Pancreas (tissue), 10 donors: ENCODE measurements around the gene COL6A5. TPM values are rescaled to one million over a fixed set of nuclear protein-coding genes. Genes with fewer than 3 reads are reported as not detected.
"Not testable (repeated sequence)": the region's sequence is repeated elsewhere in the genome, so short reads cannot be mapped to it uniquely, and the experiment has no call there.

Experiments used
- ATAC-seq, 4 donors: fragments of 200-7000 bp; cut with Tn5 transposase; one replicate each; pipeline versions ENCODE4 v1.8.0 to v1.9.1; 2020; ENCODE audit warnings: mild to moderate bottlenecking in 4 of 4, moderate library complexity in 4 of 4
- DNase-seq, 6 donors: peaks; one replicate each; pipeline ENCODE4 v3.0.0-alpha.2; 2020
- FAIRE-seq: peaks from 2 replicates; lab custom pipeline; 2012; peaks lifted over from hg19 to GRCh38; lab: Jason Lieb, UNC
- H3K27ac ChIP-seq, 4 donors: fragments of 200-600 bp; sonication (generic); 1 replicate in 3 of 4; 2 replicates in 1 of 4; pipeline versions ENCODE4 v1.5.0 to v1.8.0; 2020
- H3K27me3 ChIP-seq, 4 donors: fragments of 200-600 bp; one replicate each; pipeline ENCODE4 v1.8.0; 2021
- H3K36me3 ChIP-seq, 3 donors: fragments of 200-600 bp; sonication (generic) in 1 of 3; one replicate each; pipeline versions ENCODE4 v1.5.0 to v1.8.0; 2020 to 2021
- H3K4me1 ChIP-seq, 3 donors: fragments of 200-600 bp; one replicate each; pipeline ENCODE4 v1.8.0; 2021
- H3K4me3 ChIP-seq, 4 donors: fragments of 200-600 bp; sonication (generic) in 2 of 4; one replicate each; pipeline versions ENCODE4 v1.5.0 to v1.8.0; 2020 to 2021
- H3K9me3 ChIP-seq, 4 donors: fragments of 200-600 bp; one replicate each; pipeline ENCODE4 v1.8.0; 2021
- CTCF ChIP-seq, 4 donors: fragments of 200-600 bp; sonication (generic) in 3 of 4; IDR thresholded peaks; one replicate each; pipeline versions ENCODE4 v1.5.0 to v1.8.0; 2021; ENCODE audit warnings: antibody characterized with exemption in 4 of 4
- WGBS, 2 donors: extraction: QIAGEN DNeasy Blood & Tissue Kit; methylation state at CpG; one replicate each; pipeline ENCODE4 v1.1.7; 2013; 5-methylcytosine and 5-hydroxymethylcytosine counted together
- intact Hi-C, 3 donors: fragments of 100-400 bp; cut with DNase I; formaldehyde crosslinking; loops; one replicate each; pipeline versions ENCODE4 v1.11.1 to v1.14.2; 2022
- polyA plus RNA-seq, 2 donors: library from polyadenylated mRNA; stranded (reverse); fragments of 200-250 nt; gene quantifications; one replicate each; pipeline ENCODE4 v1.2.3, GENCODE V29; 2013
- total RNA-seq, 6 donors: library from RNA; stranded (reverse); fragmentation: NEBNext Ultra II Directional in 4 of 6; extraction: Animal tissue kit (Norgen Biotek cat#: 25700) in 4 of 6; gene quantifications; one replicate each; pipeline versions ENCODE4 v1.2.1 to v1.2.4, GENCODE V29; 2021 to 2023
- donor health status: healthy with polysubstance abuse.
- donor health status: DM: no; HTN: no; CAD: no; lungs with moderate emphysema.
- donor health status: DM: no; HTN: no; CAD: no.
- donor health status: control.
- donor health status: control.
- donor health status: Bipolar disorder and iron deficiency.
- donor health status: DM: yes; HTN: yes; CAD: no.
- donor health status: DM: no; HTN: no; CAD: no.
- donor health status: DM: no; HTN: no; CAD: no.
- donor health status: DM: yes; HTN: yes; CAD: no.

The COL6A5 gene
- total and polyA plus RNA-seq, 8 donors = 0.03 TPM; not detected in 7

GRCh38 chr3:130425484-130425883, 80.0 kb downstream of the COL6A5 start:
- no peak for DNase-seq
- Histone ChIP-seq H3K9me3 (no peaks in the 10 kb centered on the region), H3K4me1 (no peaks in the 10 kb centered on the region), H3K36me3 (no peaks in the 10 kb centered on the region), H3K4me3 (no peak overlapping the region), H3K27ac (no peak overlapping the region), H3K27me3 (no peaks in the 10 kb centered on the region)
- no peak for FAIRE-seq
- WGBS, 2 donors = 70 to 81% methylated on average over 1 of the region's 1 CpG
- intact Hi-C loops = no loop called here
- ATAC-seq = no peak
- TF ChIP-seq CTCF (IDR thresholded peaks at IDR 0.05) = no peak

- no peaks in the 10 kb centered on the region for H3K9me3 ChIP-seq
- H3K36me3 ChIP-seq = no peaks in the 10 kb centered on the region
- no peak for TF ChIP-seq CTCF (IDR thresholded peaks at IDR 0.05)
- ATAC-seq = no peak
- WGBS, 2 donors = 68 to 85% methylated on average over 5 of the region's 5 CpGs
- H3K4me1 ChIP-seq = no peaks in the 10 kb centered on the region
- intact Hi-C loops = no loop called here
- no peak for FAIRE-seq
- no peak overlapping the region for H3K27ac ChIP-seq
- no peaks in the 10 kb centered on the region for H3K27me3 ChIP-seq
- DNase-seq = no peak
- no peak overlapping the region for H3K4me3 ChIP-seq
Observed at GRCh38 chr3:130426206-130426605, 80.7 kb downstream of the COL6A5 start.

GRCh38 chr3:130428871-130429712, 83.6 kb downstream of the COL6A5 start:
- FAIRE-seq = no peak
- no peak for ATAC-seq
- Histone ChIP-seq H3K4me1 (no peaks in the 10 kb centered on the region), H3K36me3 (no peaks in the 10 kb centered on the region), H3K27ac (no peak overlapping the region), H3K4me3 (no peak overlapping the region), H3K9me3 (no peaks in the 10 kb centered on the region), H3K27me3 (no peaks in the 10 kb centered on the region)
- DNase-seq = no peak
- intact Hi-C loops = no loop called here
- 40 to 48% methylated on average over 5 of the region's 5 CpGs for WGBS, 2 donors
- no peak for TF ChIP-seq CTCF (IDR thresholded peaks at IDR 0.05)

GRCh38 chr3:130429713-130430023, 84.2 kb downstream of the COL6A5 start:
- Histone ChIP-seq H3K36me3 (no peaks in the 10 kb centered on the region), H3K27me3 (no peaks in the 10 kb centered on the region), H3K4me3 (no peak overlapping the region), H3K9me3 (no peaks in the 10 kb centered on the region), H3K27ac (no peak overlapping the region), H3K4me1 (no peaks in the 10 kb centered on the region)
- no peak for DNase-seq
- ATAC-seq = no peak
- intact Hi-C loops = no loop called here
- WGBS, 2 donors = 41 to 53% methylated on average over 2 of the region's 2 CpGs
- FAIRE-seq = no peak
- no peak for TF ChIP-seq CTCF (IDR thresholded peaks at IDR 0.05)

GRCh38 chr3:130430266-130430665, 84.8 kb downstream of the COL6A5 start:
- ATAC-seq (no peak), FAIRE-seq (no peak), DNase-seq (no peak)
- H3K4me3 ChIP-seq = no peak overlapping the region
- no peak for TF ChIP-seq CTCF (IDR thresholded peaks at IDR 0.05)
- no peak overlapping the region for H3K27ac ChIP-seq
- intact Hi-C loops = no loop called here
- no peaks in the 10 kb centered on the region for H3K4me1 ChIP-seq
- H3K9me3 ChIP-seq = no peaks in the 10 kb centered on the region
- no peaks in the 10 kb centered on the region for H3K27me3 ChIP-seq
- no peaks in the 10 kb centered on the region for H3K36me3 ChIP-seq

GRCh38 chr3:130432086-130432485, 86.6 kb downstream of the COL6A5 start:
- H3K9me3 ChIP-seq, intact Hi-C loops, H3K36me3 ChIP-seq, H3K27ac ChIP-seq, H3K4me1 ChIP-seq, FAIRE-seq, ATAC-seq, H3K27me3 ChIP-seq, H3K4me3 ChIP-seq, DNase-seq: not testable (repeated sequence)
- 60 to 78% methylated on average over 10 of the region's 10 CpGs for WGBS, 2 donors
